Fibroblast of skin of abdomen (primary cell): ENCODE results near the gene VASH1.

Experiments used
- DNase-seq: peaks from one replicate; pipeline ENCODE4 v3.0.0-alpha.2; 2013

Gene VASH1

DNA sequence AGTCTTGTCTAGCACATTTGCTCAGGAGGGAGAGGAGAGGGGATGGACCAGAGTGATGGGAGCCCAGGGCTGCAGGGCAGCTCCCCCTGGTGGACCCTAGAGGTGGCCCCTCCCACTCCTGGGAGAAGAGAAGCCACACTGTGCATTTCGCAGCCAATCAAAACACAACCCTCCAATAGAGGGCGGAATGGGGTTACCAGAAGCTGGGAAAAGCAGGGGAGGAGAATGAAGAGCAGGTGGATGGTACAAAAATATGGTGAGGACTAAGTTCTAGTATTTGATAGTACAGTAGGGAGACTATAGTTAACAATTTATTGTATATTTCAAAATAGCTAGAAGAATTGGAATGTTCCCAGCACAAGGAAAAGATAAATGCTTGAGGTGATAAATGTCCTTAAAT is 23.6 kb downstream of the VASH1 start:
- DNase-seq, result peak; percentile 74

DNA sequence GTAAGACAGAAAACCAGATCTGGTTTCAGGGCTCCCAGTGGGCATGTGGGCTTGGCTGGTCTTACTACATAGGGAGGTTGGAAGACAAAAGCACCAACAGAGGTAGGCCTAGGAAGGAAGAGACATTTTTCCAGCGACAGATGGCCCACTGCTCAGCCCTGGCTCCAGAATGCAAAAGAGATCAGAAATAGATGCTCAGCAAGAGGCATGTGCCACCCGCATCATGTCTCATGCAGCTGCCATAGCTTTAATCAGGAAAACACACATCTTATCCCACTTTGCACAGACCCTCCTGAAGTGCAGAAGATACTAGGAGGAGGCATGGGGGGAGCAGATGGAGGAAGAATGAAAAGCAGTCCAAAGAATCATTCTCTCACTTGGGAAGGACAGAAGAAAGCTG is 25.3 kb downstream of the VASH1 start:
- no peak for DNase-seq

DNA sequence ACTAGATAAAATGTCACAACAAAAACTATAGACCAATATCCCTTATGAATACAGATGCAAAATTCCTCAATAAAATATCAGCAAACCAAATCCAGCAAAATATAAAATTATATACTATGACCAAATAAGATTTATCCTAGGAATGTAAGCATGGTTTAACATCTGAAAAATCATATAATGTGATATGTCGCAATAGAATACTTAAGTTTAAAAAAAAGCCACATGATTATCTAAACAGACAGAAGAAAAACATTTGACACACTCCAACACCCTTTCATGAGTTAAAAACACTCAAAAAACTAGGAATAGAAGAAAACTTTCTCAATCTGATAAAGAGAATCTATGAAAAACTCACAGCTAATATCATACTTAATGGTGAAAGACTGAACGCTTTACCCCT is 31.2 kb downstream of the VASH1 start:
- DNase-seq, result no peak

GRCh38 chr14:76793324-76793723 is 32.1 kb downstream of the VASH1 start:
- no peak for DNase-seq

DNA sequence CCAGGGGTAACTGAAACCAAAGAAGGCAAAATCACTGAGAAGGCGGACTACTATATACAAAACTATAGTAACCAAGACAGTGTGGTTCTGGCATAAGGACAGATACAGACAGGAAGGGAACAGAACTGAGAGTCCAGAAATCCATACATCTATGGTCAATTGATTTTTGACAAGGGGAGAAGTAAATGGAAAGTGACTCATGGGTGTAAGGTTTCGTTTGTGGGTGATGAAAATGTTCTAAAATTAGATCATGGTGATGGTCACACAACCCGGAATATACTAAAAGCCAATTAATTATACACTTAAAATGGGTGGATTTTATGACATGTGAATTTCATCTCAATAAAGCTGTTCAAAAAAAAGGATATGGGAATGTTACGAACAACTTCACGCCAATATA is 32.7 kb downstream of the VASH1 start:
- DNase-seq, result no peak

DNA sequence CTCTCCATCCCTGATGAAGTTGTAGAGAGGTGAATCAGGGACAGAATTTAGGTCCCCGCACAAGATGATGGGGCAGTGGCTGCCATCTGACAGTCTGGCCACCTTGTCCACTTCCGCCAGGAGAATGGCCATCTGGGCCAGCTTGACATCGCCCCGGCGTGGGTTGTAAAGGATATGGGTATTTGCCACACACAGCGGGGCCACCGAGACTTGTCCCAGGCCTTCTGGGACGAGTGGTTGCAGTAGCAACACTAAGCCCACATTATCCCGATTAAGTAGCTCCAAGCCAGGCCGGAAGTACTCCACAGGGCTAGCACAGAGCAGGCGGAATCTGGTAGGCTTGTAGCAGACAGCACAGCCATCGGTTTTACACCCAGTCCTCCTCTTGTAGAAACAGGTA is 45.2 kb downstream of the VASH1 start:
- no peak for DNase-seq

DNA sequence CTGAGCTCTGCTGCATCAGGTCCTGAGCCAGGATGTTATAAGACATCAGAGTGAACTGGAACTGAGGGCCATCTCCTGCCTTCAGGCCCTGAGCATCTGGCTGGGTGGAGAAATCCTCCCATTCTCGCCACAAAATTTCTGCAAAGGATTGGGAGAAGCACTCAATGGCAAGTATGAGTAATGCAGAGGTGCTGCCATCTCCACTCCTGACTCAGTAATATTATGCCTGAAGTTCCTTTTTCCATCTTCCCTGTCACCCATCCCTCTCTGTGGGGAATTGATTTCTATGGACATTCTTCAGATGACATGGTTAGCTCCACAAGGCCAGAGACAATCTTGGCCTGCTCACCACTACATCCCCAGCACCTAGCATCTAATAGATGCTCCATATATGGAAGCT is 46.7 kb downstream of the VASH1 start:
- no peak for DNase-seq

GRCh38 chr14:76808990-76809389 is 47.7 kb downstream of the VASH1 start:
- DNase-seq, result no peak

- no peak for DNase-seq
Observed at GRCh38 chr14:76810525-76810924, 49.3 kb downstream of the VASH1 start.

DNA sequence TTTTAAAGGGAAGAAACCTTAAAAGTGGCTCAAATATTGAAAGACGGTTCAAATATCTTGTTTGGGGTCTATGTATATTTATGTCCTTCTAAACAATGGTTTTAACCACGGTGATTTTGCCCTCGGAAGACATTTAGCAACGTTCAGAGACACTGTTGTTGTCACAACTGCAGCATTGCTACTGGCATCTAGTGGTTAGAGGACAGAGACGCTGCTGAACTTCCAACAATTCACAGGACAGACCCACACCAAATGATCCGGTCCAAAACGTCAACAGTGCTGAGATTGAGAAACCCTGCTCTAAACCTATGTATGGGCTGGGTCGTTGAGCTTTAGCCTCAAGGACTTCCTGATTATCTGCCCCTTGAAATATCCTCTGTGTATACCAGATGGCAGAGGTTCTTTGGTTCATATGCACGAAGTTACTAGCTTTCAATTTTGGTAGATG is 49.7 kb downstream of the VASH1 start:
- peak; percentile 8 for DNase-seq

GRCh38 chr14:76811561-76811960 is 50.3 kb downstream of the VASH1 start:
- DNase-seq, result peak; percentile 31

DNA sequence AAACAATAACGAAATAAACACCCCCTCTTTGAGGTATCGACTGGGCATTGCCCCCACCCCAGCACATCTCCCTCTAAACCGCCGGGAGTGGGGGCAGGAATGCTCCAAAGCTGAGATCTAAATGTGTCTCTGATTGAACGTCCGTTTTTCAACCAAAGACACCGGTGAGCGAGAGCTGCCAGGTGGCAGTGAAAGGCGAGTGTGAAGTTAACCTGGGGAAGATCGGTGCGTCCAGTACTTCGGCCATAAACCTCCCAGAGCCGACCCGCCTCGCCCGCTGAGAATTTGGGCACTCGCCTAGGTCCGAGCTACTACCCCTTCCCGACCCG is 50.8 kb downstream of the VASH1 start:
- no peak for DNase-seq

GRCh38 chr14:76812422-76813383 is 51.4 kb downstream of the VASH1 start, which contains the start of gene ANGEL1:
TSS of gene ANGEL1 (minus strand) at chr14:76812882. CDS start at chr14:76812827, 55 bp downstream.
- DNase-seq, result peak; percentile 94

- DNase-seq, result no peak
Observed at GRCh38 chr14:76814726-76815645, 53.7 kb downstream of the VASH1 start.

DNA sequence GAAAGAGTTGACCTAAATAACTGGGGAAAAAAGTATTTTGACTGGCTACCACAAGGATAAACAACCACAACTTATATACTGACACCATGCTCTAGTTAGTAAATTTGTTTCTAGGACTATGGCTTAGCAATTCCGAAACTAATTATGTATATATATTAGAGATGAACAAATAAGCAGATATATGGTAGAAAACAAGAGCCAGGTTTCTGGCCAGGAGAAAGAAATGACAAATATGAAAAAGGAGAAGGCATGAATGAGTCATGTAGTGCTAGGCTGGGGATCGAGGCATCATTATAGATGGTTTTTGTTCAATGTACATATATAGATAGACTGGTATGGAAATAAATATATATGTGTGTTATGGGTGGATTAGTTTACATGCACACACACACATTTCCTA is 59.4 kb downstream of the VASH1 start:
- no peak for DNase-seq

DNA sequence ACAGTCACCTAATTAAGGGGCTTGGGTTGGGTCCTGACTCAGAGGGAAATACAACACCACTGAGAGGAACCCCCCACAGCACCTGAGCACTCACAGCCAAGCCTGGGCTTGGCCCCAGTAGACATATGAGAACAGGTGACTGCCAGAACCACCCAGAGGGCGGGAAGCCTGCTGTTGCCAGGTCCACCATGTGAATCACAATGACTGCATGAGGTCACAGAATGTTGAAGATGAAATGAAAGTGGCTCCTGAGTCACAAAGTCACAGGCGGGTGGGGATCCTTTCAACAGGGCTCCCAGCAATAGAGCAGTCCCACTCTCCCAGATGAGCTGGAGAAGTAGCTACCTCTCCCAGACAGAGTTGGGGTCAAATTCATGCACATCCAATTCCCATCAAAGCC is 64.9 kb downstream of the VASH1 start, which contains the start of gene LRRC74A:
Gene LRRC74A (plus strand): TSS at position 287 of the 400 bp plus-strand sequence. CDS start 290 bp downstream, outside the sequence.
- DNase-seq, result no peak

DNA sequence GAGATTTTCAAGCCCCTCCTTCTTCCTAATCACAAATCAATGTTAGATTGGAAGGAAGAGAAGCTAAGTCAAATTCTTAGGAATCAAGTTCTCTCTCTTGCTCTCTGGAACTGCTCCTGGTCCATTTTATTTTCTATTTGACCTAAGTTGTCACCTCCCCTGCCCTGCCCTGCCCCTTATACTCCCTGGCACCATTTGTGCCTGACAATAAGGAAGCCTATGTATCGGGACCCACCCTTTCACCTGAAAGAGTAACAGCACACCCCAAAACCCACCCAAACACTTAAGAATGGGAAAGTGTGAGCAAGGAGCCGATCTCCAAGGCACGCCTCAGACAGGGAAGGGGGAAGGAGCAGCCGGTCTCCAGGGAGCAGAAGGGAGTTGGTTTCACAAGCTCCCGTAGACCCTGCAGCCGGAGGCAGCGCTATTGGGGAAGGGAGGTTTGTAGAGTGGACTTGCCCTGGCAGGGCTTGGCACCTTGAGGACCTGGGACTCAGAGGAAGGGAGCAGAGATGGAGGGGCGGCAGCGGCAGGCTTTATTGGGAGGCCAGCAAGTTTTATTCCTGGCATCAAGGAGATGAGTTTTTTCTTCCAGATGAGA is 66.5 kb downstream of the VASH1 start:
- peak; percentile 2 for DNase-seq

GRCh38 chr14:76828339-76829012 is 67.2 kb downstream of the VASH1 start:
- no peak for DNase-seq

- no peak for DNase-seq
Observed at GRCh38 chr14:76829013-76829365, 67.7 kb downstream of the VASH1 start.

- no peak for DNase-seq
Observed at GRCh38 chr14:76829650-76830421, 68.6 kb downstream of the VASH1 start.

DNA sequence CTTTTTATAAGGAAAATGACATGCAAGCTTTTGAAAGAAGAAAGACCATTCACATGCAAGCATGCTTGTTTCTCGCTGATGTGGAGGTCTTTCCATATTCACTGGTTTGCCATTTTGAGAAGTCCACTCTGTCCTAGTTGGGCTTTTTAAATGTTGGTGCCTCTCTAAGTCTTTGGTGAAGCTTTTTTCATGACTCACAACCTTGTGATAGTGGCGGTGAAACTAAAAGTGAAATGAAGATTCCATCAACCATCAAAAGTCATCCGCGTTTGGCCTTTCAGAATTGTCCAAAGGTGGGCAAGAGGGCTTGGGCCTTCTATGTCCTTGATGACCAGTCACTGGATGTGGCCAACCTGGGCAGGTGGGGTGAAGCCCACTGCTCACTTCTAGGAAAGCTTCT is 69.3 kb downstream of the VASH1 start:
- DNase-seq, result no peak
